Lower lobe of right lung (tissue), 2 donors: Measurements from ENCODE around the gene PSMB9. TPM values are rescaled to one million over a fixed set of nuclear protein-coding genes. Genes with fewer than 3 reads are reported as not detected.
A peak's percentile ranks its signal among the peaks of the same experiment; 100 is the strongest.

ENCODE experiments used
- ATAC-seq, 2 donors: fragments of 200-7000 bp; cut with Tn5 transposase; one replicate each; pipeline ENCODE4 v1.9.1; 2020 to 2022; ENCODE audit warnings: mild to moderate bottlenecking in 2 of 2, moderate library complexity in 2 of 2
- DNase-seq: peaks from one replicate; pipeline ENCODE4 v3.0.0-alpha.2; 2020
- H3K27ac ChIP-seq: fragments of 200-600 bp; one replicate; pipeline ENCODE4 v1.8.0; 2022
- H3K27me3 ChIP-seq: fragments of 200-600 bp; one replicate; pipeline ENCODE4 v1.8.0; 2022; ENCODE audit warnings: low read depth
- H3K36me3 ChIP-seq: fragments of 200-600 bp; one replicate; pipeline ENCODE4 v1.8.0; 2022; ENCODE audit warnings: mild to moderate bottlenecking
- H3K4me1 ChIP-seq: fragments of 200-600 bp; one replicate; pipeline ENCODE4 v1.8.0; 2022
- H3K4me3 ChIP-seq: fragments of 200-600 bp; one replicate; pipeline ENCODE4 v1.8.0; 2022; ENCODE audit warnings: mild to moderate bottlenecking
- H3K9me3 ChIP-seq: fragments of 200-600 bp; one replicate; pipeline ENCODE4 v1.8.0; 2022
- intact Hi-C: fragments of 100-400 bp; cut with DNase I; formaldehyde crosslinking; loops from one replicate; pipeline ENCODE4 v1.11.0; 2022
- total RNA-seq: library from RNA; stranded (reverse); fragmentation: NEBNext Ultra II Directional; extraction: Animal tissue kit (Norgen Biotek cat#: 25700); gene quantifications from one replicate; pipeline ENCODE4 v1.2.1, GENCODE V29; 2021
- TF ChIP-seq, protein P1 (sequence below): fragments of 200-600 bp; IDR thresholded peaks from one replicate; pipeline ENCODE4 v1.8.0; 2022; ENCODE audit warnings: antibody characterized with exemption, mild to moderate bottlenecking
- donor health status: DM: no; HTN: yes; CAD: no; lungs with severe emphysema.

PSMB9 gene
- total RNA-seq, 1 donor from 2014 or later, result 74.5 TPM

DNA sequence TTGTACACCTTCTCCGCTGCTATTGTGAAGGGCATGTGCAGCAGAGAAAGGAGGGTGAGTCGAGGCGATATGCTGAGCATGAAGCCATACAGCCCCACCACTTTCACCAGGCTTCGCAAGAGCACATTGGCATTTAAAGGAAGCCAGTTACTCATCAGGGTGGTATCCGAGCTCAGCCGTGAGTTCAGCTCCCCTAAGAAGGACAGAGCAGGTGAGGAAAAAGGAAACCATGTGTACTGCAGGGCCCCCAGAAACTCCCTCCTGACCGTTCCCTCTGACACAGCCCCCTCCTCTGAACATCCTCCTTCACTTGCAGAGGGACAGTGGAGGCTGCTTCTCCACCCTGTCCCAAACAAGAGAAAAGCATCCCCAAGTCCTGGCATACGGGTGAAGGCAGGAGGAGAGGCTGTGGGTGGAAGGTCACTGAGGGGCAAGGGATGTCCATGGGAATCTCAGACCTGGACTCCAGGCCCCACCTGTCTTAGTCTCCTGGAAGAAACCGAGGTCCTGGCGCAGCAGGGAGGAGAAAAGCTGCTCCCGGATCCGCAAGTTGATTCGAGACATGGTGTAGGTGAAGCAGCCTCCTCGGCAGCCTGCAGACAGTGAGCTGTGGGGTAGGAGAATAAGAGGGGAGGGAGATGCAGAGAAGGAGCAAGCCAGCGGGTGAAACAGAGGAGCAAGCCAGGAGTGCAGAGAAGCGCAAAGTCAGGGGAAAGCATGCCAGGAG, 18.7 kb upstream of the PSMB9 start:
- DNase-seq (no peak), ATAC-seq (no peak)
- no peaks in the 10 kb centered on the region for H3K27me3 ChIP-seq
- no peaks in the 10 kb centered on the region for H3K9me3 ChIP-seq
- intact Hi-C loops, result no loop called here
- peaks cover 53% of the 10 kb centered on the region for H3K36me3 ChIP-seq
- H3K27ac ChIP-seq, result no peak overlapping the region
- H3K4me1 ChIP-seq, result peaks cover 26% of the 10 kb centered on the region
- H3K4me3 ChIP-seq, result no peak overlapping the region
- TF ChIP-seq, protein P1, sequence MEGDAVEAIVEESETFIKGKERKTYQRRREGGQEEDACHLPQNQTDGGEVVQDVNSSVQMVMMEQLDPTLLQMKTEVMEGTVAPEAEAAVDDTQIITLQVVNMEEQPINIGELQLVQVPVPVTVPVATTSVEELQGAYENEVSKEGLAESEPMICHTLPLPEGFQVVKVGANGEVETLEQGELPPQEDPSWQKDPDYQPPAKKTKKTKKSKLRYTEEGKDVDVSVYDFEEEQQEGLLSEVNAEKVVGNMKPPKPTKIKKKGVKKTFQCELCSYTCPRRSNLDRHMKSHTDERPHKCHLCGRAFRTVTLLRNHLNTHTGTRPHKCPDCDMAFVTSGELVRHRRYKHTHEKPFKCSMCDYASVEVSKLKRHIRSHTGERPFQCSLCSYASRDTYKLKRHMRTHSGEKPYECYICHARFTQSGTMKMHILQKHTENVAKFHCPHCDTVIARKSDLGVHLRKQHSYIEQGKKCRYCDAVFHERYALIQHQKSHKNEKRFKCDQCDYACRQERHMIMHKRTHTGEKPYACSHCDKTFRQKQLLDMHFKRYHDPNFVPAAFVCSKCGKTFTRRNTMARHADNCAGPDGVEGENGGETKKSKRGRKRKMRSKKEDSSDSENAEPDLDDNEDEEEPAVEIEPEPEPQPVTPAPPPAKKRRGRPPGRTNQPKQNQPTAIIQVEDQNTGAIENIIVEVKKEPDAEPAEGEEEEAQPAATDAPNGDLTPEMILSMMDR, result no peak

DNA sequence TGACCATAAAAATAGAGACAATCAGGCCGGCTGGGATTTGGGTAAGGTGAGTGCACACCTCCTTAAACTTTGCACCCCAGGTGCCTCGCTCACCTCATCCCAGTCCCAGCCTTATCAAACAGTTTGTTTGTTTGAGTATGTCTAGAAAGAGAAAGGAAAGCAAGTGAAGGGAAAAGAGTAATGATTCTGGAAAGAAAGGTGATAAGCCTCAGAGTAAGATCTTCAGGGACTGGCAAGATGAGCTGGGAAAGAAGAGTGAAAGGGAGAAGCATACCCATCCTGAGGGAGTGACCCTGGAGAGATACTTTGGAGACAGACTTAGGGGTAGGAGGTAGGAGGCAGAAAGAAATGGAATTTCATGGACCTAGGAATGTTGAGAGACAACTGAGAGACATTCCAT, 17.1 kb upstream of the PSMB9 start:
- TF ChIP-seq, protein P1, result no peak
- ATAC-seq (no peak), DNase-seq (no peak)
- H3K27me3 ChIP-seq, result no peaks in the 10 kb centered on the region
- H3K4me1 ChIP-seq, result peaks cover 32% of the 10 kb centered on the region
- intact Hi-C loops, result no loop called here
- H3K9me3 ChIP-seq, result no peaks in the 10 kb centered on the region
- peaks cover 53% of the 10 kb centered on the region for H3K36me3 ChIP-seq
- H3K27ac ChIP-seq, result no peak overlapping the region
- H3K4me3 ChIP-seq, result no peak overlapping the region

DNA sequence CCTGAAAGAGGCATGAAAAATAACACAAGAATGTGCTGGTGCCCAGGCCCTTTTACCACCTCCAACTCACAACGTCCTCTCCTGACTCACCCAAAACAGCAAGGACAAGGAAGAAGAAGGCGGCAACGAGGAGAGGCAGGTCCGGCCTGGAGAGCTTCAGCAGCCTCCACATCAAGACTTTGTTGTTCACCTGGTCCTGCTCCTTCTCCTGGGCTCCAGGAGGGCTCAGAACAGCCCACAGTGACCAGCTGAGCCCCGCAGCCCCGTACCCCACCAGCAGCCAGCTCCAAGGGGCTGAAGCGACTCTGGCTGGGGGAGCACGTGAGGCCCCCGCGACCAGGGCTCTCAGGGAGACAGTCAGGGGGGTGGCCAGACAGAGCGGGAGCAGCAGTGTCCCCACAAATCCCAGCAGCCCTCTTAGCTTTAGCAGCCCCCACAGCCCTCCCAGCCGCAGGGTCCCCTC, 16.3 kb upstream of the PSMB9 start:
- DNase-seq (no peak), ATAC-seq (peak; percentile 0 to 1)
- TF ChIP-seq, protein P1, result no peak
- H3K27ac ChIP-seq, result peak overlapping the region; percentile 93
- peak overlapping the region; percentile 85 for H3K4me3 ChIP-seq
- H3K36me3 ChIP-seq, result peaks cover 55% of the 10 kb centered on the region
- no peaks in the 10 kb centered on the region for H3K27me3 ChIP-seq
- intact Hi-C loops, result no loop called here
- H3K9me3 ChIP-seq, result no peaks in the 10 kb centered on the region
- H3K4me1 ChIP-seq, result peaks cover 40% of the 10 kb centered on the region

DNA sequence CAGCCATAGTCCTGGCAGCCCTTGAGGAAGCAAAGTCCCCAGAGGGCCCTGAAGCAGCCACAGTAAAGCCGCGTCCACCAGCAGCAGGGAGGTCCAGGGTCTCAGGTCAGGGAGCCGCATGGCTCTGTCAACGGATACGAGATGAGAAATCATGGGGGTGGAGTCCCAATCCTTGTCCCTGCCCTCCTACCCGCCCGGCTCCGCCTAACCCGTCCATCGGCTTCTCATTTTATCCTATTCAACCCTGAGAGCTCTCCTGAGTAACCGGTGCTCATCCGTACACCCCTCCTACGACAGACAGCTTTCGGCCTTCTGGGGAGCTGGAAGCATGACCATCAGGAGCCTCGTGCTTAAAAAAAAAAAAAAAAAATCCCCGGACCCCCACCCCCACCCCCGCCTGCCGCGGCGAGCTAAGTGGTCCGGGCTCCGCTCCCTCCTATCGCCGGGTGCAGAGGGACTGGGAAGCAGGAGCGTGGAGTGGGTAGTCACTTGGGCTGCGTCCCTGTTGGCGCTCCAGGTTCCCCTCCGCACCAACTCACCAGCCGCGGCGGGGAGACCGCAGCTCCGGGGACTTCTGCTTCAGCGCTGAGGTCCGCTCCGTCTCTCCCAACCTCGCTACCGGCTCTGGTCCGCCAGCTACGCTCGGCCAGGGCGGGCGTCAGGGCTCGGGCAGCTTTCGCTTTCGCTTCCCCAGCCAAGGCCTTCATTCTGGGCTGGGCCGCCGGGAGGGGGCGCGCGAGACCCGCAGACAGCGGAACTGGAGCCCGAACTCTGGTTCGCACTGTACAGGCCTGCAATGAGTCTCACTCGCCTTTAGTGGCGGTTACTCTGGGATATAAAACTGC, 15.7 kb upstream of the PSMB9 start, which contains the start of gene TAP2:
TAP2 (minus strand) TSS at position 626 of the 845 bp plus-strand sequence; CDS start at position 120, 506 bp downstream.
- TF ChIP-seq, protein P1, result peak; percentile 98
- H3K27me3 ChIP-seq, result no peaks in the 10 kb centered on the region
- peak; percentile 97 for DNase-seq
- peak within 1 kb of the TSS; percentile 85 for H3K4me3 ChIP-seq
- peak; percentile 97 to 99 for ATAC-seq
- H3K36me3 ChIP-seq, result peaks cover 55% of the 10 kb centered on the region
- H3K4me1 ChIP-seq, result peaks cover 42% of the 10 kb centered on the region
- peak within 1 kb of the TSS; percentile 93 for H3K27ac ChIP-seq
- intact Hi-C loops, result no loop called here
- no peaks in the 10 kb centered on the region for H3K9me3 ChIP-seq

DNA sequence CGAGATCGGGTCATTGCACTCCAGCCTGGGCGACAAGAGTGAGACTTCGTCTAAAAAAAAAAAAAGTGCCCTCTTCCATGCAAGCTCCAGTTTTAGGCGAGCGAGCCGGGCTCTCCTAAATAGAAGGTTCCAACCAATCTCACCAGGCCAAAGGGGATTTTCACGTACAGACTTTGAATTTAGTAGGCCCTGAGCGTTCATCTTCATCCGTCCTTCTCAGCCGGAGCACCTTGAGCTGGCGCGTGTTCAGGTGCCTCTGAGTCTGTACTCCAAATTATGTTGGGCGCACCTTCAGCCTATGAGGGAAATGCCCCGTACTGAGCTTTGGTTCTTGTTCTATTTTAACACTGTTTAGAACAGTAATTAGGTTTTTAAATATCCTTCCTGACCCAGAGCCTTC, 14.6 kb upstream of the PSMB9 start:
- DNase-seq (no peak), ATAC-seq (no peak)
- peaks cover 49% of the 10 kb centered on the region for H3K36me3 ChIP-seq
- intact Hi-C loops, result no loop called here
- peak overlapping the region; percentile 93 for H3K27ac ChIP-seq
- no peaks in the 10 kb centered on the region for H3K9me3 ChIP-seq
- peaks cover 42% of the 10 kb centered on the region for H3K4me1 ChIP-seq
- no peaks in the 10 kb centered on the region for H3K27me3 ChIP-seq
- TF ChIP-seq, protein P1, result no peak
- no peak overlapping the region for H3K4me3 ChIP-seq
